Astrocyte of the cerebellum (primary cell): ENCODE results near the gene GAB1.

Source experiments
- DNase-seq: peaks from one replicate; pipeline ENCODE4 v3.0.0-alpha.2; 2011; ENCODE audit warnings: low read depth
- H3K4me3 ChIP-seq: 2 replicates; pipeline ENCODE4 v1.5.1; 2011; ENCODE audit warnings: mild to moderate bottlenecking, low read depth, low read length, moderate library complexity
- CTCF ChIP-seq: IDR thresholded peaks from 2 replicates; pipeline ENCODE4 v1.5.1; 2012; ENCODE audit warnings: low read length, low read depth, moderate library complexity, mild to moderate bottlenecking; ENCODE audit errors: missing control alignments
- in situ Hi-C: cut with HindIII; loops from 2 replicates; pipeline ENCODE4 v1.10.0; 2017; ENCODE audit warnings: low sequenced_read_pairs

GAB1 gene

GRCh38 chr4:143359644-143360193, 23.0 kb downstream of the GAB1 start:
- no peak overlapping the region for H3K4me3 ChIP-seq
- no peak for DNase-seq
- no peak for TF ChIP-seq CTCF
- in situ Hi-C loops = no loop called here

- TF ChIP-seq CTCF = no peak
- H3K4me3 ChIP-seq = no peak overlapping the region
- DNase-seq = no peak
- in situ Hi-C loops = no loop called here
Measured at GRCh38 chr4:143360838-143361625, 24.4 kb downstream of the GAB1 start.

GRCh38 chr4:143362349-143363046, 25.8 kb downstream of the GAB1 start:
- DNase-seq = no peak
- in situ Hi-C loops = no loop called here
- TF ChIP-seq CTCF = no peak
- H3K4me3 ChIP-seq = no peak overlapping the region

GRCh38 chr4:143363332-143363731, 26.7 kb downstream of the GAB1 start:
- no peak overlapping the region for H3K4me3 ChIP-seq
- TF ChIP-seq CTCF = no peak
- DNase-seq = no peak
- in situ Hi-C loops = no loop called here

GRCh38 chr4:143364063-143364462, 27.4 kb downstream of the GAB1 start:
- no peak for TF ChIP-seq CTCF
- in situ Hi-C loops = no loop called here
- no peak overlapping the region for H3K4me3 ChIP-seq
- DNase-seq = no peak

GRCh38 chr4:143367863-143368262, 31.2 kb downstream of the GAB1 start:
- H3K4me3 ChIP-seq = no peak overlapping the region
- in situ Hi-C loops = no loop called here
- TF ChIP-seq CTCF = no peak
- DNase-seq = no peak
